GM21360 (cell line): ENCODE measurements around the gene FAM186B.
A peak's percentile ranks its signal among the peaks of the same experiment; 100 is the strongest.
"Not testable (repeated sequence)": the region's sequence is repeated elsewhere in the genome, so short reads cannot be mapped to it uniquely, and the experiment has no call there.

Experiments used
- ATAC-seq: cut with Tn5 transposase; IDR thresholded peaks from one replicate; pipeline ENCODE4 v1.9.1; 2021; ENCODE audit warnings: mild to moderate bottlenecking, moderate library complexity; ENCODE audit not compliant: unreplicated experiment

Gene FAM186B

DNA sequence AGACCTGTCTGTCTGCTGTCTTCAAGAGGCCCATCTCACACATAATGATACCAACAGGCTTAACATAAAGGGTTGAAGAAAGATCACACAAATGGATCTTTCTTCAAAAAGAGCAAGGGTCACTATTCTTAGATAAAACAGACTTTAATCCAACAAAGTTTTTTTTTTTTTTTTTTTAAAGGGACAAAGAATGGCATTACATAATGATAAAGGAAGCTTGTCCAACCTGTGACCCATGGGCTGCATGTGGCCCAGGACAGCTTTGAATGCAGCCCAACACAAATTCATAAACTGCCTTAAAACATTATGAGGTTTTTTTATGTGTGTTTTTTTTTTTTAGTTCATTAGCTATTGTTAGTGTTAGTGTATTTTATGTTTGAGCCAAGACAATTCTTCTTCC is 6.8 kb upstream of the FAM186B start:
- ATAC-seq = no peak

DNA sequence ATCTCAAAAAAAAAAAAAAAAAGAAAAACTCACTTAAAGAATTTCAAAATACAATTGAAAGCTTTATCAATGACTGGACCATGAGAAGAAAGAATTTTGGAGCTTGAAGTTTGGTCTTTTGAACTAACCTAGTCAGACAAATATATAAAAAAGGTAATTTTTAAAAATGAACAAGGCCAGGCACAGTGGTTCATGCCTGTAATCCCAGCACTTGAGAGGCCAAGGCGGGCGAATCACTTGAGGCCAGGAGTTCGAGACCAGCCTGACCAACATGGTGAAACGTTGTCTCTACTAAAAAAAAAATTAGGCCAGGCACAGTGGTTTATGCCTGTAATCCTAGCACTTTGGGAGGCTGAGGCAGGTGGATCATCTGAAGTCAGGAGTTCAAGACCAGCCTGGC is 5.3 kb upstream of the FAM186B start:
- not testable (repeated sequence) for ATAC-seq

DNA sequence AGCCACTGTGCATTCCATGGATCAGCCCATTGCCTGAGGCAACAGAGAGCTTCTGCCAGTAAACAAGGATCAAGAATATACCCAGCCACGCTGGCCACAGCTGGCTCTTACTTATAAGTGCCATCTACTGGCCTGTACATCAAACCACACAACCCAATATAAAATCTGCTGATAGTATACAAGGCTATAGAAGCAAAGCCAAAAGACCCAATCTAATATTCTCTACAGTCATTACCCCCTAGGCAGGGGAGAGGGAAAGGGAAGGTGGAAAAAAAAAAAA is 4.4 kb upstream of the FAM186B start:
- no peak for ATAC-seq

DNA sequence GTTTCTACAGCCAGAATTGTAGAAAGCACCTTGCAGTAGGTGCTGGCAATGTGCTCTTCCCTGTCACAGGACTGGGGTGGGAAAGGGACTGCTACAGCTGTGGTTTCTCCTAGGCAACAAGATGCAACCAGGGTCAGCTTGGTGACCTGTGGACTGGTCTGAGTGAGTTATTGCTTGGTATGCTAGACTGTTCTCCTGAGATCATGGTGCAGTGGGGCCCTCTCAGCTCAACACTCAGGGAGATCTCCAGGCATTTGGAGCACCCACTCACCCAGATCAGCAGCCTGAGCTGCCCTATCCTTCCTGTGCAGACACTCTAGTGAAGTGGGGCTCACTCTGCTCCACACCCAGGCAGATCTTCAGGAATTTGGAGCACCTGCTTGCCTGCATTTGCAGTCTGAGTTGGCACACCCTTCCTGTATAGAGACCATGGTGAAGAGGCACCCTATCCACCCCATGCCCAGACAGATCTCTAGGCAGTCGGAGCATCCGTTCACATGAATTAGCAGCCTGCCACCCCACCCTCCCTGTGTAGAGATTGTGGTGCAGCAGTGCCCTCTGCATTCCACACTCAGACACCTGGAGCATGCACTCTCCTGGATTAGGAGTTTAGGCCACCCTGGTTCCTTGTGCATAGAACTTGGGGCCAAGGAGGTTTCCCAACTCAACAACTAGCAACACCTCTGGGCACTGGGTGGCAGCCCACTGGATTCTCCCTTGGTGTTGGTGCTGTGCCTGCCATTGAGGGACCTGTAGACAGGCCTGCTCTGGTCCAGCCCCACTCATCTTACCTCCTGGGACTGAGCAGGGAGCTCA is 3.8 kb upstream of the FAM186B start:
- ATAC-seq = no peak

DNA sequence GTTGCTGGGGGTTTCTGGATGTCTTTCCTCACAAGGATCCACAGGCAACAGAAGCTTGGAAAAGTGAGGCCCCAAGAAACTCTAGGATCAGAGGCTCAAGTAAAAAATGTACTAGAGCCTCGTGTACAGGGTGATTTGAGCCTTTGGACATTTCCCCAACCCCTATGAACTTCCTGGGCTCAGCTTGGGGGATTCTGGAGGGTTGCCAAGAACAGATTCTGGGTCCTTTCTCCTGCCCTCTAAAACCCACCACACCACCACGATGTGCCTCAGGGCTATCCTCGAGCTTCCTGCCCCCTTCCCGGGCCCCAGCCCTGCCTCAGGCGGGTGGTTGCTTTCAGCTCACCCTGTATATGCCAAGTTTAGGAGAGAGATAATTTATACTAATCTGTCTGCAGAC is 583 bp downstream of the FAM186B start:
- no peak for ATAC-seq

DNA sequence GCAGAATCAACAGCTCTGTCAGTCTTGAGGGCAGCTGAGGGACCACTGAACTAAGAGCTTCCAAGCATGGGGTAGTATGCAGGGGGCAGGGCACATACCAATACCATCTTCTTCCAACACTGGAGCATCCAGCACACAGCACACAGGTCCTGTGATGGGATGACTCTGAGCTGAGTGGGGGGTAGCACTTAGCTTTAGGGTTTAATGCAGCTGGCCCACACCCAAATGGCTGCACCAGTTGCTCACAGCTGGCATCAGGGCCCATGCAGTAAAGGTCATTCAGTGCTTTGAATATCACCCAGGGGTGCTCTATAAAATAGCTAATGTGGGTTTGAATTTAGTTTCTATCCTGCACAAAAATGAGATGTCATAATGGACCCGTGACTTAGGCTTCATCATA is 1.7 kb downstream of the FAM186B start:
- ATAC-seq = no peak

DNA sequence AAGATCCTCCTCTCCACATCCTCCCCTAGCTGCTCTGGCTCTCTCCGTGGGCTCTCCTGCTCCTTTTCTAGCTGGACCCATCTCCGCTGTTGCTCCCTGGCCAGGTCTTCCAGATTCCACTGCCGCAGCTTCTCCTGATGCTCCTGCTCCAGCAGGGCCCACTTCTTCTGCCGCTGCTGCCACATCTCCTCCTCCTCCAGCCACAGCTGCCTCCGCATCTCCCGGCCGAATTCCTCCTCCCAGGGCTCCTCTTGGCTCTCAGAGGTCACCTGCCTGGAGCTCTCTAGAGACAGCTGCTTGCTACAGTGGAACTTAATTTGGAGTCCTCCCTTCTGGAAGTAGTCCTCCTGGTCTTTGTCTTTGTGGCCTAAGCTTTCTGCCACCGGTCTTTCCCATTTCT is 5.5 kb downstream of the FAM186B start:
- no peak for ATAC-seq

DNA sequence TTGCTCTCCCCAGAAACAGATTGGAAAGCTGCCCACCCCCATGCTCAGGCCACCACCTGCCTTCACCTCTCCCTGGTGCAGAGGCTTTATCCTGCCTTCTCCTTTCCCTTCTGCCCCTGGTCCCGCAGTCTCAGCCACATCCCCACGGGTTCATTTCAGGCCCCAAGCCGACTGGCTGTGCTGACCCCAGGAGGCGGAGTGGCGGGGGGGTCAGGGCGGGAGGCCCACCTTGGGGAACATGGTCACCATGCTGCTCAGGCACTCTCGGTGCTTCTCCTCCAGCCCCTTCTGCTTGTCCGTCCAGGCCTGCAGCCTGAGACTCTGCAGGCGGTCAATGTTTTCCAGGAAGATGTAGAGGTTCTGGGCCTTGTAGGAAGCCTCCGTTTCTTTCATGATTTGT is 6.9 kb downstream of the FAM186B start:
- no peak for ATAC-seq

DNA sequence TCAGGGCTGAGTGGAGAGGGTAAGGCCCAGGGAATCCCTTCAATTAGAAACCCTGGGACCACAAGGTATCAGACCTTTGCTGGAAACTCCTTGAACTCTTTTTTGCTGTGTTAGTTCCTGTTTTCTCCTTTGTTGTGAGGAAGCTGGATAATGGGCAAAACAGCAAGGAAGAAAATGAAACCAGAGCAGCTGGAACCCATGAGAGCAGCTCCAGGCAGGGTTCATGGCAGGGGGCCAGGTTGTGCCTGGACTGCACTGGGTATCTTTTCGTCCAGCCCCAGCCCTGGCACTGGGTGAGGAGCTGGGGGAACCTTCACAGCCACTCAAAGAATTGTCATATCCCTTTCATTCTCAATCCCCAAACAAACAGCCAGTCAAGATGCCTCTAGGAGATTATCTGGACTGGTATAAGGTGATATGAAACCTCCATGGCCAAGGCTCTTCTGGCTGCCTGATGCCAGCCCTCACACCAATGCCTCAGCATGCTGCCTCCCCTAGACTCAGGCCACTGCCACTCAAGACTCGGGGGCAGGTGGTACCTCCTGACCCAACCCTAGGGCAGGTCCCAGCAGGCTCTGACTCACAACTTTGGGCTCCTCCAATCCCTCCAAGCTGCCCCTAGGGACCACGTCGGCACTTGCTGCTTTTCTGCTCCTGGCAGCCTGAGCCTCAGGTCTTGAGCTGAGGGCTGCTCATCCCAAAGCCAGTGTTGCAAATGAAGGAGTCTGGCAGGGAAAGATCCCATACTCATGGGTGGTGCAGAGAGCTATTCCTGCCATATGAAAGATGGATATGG is 16.5 kb downstream of the FAM186B start:
- ATAC-seq = no peak

DNA sequence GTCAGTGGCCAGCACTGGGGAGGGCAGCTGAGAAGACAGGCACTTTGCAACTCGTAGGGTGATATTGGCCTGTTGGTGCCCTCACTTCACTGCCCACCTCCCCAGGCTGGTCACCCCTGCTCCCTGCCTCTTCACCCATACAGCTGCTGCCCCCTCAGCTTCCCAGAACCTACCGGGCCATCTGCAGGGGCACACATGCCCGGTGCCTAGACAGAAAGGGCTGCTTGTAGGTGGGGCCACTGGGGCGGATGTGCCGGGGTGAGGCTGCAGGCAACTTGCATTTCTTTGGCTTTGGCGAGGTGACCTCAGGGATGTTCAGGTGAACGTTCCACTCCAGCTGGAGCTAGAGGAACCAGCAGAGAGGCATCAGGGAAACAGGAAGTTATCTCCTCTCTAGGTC is 17.2 kb downstream of the FAM186B start:
- ATAC-seq = no peak

DNA sequence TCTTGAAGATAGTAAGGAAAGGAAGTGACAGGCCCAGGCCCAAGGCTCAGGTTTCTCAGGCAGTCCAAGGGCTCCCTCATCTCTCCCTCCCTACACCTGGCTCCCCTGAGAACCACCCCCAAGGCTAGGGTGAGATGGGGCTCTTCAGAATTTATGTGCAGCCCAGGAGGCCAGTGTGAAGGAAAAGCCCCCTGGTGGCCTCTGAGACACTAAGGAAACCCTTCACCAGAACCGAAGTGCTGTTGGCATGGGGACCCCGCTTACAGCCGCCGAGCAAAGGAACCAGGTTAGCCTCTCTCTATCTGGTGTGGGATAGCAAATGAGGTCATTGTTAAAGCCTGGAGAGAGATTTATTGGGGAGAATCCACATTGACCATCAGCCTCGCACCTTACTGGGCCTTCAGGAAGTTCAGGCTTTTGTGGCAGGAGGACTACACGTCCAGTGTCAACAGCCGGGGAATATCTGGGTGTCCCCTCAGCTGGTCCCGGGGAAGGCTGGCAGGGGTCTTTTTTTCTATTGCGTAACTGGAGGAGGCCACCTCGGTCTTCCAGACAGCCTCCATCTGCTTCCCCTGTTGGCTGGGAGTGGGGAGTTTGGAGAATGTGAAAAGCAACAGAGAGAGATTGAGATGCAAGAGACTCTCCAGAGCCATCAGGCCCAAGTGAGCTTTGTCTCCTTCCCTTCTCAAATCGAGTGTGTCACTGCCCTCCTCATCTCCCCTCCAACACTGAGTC is 18.1 kb downstream of the FAM186B start:
- ATAC-seq = no peak

DNA sequence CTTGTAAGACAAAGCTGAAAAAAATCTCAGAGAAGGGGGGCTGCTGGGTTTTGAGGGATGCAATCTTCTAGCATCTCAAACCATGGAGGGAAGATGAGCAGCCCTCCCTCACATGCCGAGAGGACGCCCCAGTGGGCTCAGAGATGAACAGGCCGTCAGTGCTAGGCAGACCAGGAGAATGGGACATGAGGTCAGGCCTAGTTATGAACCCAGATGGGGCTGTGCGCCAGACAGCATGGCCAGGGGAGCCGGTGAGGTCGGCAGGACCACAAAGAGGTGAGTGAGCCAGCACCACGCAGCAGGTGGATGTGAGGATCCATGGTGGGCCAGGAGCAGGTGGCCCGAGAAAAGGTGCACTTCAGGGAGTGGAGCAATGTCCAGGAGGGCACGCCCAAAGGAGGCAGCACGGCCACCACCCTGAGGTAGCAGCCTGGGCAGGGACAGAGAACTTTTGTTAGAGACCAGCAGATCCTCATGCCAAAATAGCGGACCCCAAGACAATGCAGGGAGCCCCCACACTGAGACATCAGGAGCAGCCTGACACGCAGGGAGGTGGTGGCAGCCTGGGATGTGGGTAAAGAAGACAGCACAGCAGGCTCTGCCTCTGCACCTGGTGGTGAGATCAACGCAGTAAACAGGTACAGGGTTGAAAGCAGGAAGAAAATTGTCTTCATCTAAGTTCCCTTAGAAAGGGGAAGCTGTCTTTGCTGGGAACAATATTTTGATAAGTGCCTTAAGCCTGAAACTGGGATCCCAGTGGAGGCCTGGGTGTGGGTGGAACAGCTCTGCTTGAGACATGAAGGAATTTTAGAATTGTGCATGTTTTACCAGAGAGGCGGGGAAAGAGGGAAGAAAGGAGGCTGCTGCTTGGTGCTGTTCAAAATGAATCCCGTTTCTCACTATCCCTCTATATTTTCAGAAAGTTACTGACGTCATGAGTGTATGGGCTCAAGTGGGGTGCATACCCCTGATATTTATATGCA is 19.7 kb downstream of the FAM186B start:
- no peak for ATAC-seq

DNA sequence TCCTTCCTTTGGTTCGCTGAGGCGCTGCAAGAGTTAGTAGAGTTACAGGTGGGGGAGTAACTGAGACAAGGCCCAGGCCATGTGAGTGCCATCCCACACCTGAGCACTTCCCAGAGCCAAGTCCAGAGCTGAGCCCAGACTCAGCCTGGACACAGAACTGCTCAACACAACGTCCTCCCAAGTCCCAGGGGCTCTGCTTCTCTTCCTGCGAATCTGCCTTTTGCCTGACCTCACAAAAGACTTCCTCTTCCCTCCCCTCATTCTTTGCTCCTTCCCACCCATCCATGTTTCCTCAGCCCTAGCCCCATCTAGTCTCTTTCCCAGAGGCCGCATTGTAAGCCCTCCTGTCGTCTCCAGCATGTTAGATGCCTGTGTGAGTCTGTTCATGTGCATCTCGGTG is 20.8 kb downstream of the FAM186B start:
- ATAC-seq = no peak

DNA sequence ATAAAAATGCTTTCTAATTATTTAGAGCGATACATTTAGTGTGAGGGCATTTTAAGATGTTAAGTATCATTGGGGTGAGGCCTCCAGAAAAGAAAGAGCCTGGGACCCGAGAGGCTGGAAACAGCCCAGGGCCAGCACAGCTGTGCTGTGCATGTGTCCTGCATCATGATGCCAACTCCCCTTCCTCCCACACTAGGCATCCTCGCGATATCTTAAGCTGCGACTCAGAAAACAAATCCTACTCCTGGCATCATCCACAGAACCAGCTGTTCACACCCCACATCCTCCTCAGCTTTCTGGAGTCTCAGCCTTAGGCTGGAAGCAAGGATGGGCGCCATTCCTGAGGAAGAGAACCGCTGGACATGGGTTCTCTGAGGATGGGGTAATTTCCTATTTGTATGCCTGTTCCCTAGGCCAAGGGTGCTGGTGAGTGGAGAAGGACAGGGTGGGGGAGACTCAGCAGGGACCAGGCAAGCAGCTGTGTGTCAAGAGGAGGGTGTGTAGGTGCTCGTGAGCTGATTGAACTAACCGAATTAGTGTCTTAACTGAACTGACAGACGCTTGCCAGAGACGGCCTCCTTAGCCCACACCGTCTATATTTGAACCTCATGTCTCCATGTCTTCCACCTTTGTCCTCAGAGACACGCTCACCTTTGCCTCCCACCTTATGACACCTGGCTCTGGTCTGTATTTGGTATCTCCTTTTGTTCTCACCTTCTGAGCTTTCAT is 21.9 kb downstream of the FAM186B start:
- ATAC-seq = no peak

DNA sequence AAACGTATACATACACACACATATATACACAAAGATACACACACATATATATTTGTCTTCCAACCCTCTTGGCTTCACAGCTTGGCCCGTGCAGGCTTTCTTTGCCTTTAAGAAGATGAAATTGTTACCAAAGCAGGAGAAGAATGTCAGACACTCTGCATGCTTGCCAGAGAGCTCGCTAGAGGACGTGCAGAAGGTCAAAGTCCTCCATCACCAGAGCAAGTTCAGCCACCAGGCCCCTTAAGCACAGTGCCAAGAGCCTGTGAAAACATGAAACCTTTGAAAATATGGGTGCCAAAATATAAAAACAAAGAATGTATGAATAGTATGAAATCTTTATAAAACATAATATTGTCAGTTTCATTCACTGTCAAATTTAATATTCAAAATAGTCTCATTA is 22.6 kb downstream of the FAM186B start:
- no peak for ATAC-seq

DNA sequence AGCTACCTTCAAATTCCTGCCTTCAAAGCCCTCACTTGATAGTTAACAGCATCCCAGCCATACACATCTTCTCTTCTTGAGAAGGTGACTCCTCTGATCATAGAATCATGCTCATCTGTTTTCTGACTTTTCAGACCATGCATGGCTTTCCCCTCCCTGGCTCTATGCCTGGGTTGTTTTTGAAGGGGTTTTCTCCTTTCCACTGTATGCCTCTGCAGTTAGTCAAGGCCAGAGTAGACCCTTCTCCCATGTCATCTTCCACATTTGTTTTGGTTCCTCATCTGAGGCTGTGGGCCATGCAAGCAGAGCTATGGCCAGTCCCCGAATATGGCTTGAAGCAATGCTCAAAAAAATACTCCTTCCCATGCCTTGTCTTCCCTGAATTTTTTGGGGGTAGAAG is 23.2 kb downstream of the FAM186B start:
- no peak for ATAC-seq

DNA sequence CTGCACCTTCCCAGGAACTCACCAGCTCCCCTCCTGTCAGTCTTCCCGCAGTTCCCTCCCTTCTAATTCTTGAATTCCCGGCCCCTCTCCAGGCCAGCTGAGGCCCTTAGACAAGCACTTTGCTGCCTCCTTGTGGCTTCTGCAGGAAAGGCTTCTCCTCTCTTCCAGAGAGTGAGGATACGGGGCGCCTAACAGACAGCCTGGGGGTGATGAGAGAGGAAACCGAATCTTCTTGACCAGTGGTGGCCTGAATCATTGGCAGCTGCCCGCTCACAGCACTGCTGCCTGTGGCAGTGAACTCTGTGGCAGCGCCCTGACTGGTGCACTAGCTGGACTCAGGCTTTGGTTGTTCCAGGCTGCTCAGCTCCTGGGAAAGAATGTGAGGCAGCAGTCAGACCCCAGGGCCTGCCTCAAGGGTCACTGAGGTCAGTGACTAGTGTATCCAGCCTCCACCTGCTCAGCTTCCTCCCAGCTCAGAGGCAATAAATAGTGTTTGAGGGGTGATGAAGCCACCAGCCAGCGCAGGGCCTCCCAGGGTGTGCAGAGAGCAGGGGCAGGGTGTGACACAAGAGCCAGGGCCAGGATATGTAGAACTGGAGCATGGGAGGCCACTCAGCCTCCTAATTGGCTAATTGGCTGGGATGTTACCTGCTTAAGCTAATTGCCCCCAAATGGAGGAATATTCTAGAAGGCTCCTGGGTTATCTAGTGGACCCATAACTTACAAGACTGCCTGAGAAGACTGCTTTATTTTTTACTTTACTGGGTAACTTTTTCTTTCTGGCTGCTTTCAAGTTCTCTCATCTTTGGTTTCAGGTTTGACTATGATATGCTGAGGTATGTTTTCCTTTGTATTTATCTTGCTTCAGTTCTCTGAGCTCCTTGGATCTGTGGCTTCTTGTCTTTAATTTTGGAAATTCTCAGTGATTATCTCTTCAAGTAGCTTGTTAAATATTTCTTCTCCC is 24.6 kb downstream of the FAM186B start:
- peak; percentile 54 for ATAC-seq

DNA sequence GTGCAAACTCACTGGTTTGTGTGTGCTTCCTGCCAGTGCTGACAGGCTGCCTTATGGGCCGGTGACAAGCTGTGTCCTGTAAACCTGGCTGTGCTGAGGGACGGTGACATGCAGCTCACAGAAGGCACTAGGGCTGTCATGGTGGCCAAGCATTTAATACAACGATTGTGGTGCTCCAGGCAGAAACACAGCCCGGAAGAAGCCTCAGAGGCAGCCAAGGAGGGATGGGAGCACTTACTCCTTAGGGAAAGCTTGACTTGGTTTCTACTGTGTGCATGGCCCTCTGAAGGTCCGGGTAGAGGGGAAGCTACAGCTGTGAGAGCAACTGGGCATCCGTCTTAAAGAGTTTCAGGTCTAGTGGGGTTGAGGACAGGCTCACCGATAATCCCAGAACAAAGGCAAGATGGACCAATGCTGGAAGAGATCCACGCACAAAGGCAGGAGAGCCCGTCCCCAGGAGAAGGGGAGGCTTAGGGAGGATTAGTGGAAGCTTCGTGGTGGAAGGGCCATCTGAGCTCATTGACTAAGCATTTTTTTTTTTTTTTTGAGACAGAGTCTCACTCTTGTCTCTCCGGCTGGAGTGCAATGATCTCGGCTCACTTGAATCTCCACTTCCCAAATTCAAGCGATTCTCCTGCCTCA is 26.8 kb downstream of the FAM186B start:
- ATAC-seq = no peak
